Smooth muscle cell of bladder (primary cell): ENCODE results near the gene CT83. TPM values are rescaled to one million over a fixed set of nuclear protein-coding genes. Genes with fewer than 3 reads are reported as not detected.

Experiments
- total RNA-seq: library from RNA; depleted of rRNA; stranded (reverse); fragments of >200 nt; gene quantifications from 2 replicates; pipeline ENCODE4 v1.2.3, GENCODE V29; 2014

Gene CT83
- total RNA-seq = not detected in 2 replicates

GRCh38 chrX:116462822-116463221 is at the start of gene CT83:
Gene CT83, minus strand, starts transcription at chrX:116462976. Its CDS starts 120 bp downstream, at chrX:116462856.

GRCh38 chrX:116436358-116436816 is 26.4 kb downstream of the CT83 start, which contains the start of gene SLC6A14:
Gene SLC6A14, plus strand, starts transcription at chrX:116436606. Its CDS starts 104 bp downstream, at chrX:116436710.

Other genes with a start within 250 kb of the CT83 start
- gene SLC6A14, start 26.4 kb downstream of the CT83 start, total RNA-seq = under 0.01 TPM in 1 of 2 replicates, not detected in the other